ENCODE measurements around the gene TCEAL9.
"Not testable (repeated sequence)": the region's sequence is repeated elsewhere in the genome, so short reads cannot be mapped to it uniquely, and the experiment has no call there.

TCEAL9 gene

DNA sequence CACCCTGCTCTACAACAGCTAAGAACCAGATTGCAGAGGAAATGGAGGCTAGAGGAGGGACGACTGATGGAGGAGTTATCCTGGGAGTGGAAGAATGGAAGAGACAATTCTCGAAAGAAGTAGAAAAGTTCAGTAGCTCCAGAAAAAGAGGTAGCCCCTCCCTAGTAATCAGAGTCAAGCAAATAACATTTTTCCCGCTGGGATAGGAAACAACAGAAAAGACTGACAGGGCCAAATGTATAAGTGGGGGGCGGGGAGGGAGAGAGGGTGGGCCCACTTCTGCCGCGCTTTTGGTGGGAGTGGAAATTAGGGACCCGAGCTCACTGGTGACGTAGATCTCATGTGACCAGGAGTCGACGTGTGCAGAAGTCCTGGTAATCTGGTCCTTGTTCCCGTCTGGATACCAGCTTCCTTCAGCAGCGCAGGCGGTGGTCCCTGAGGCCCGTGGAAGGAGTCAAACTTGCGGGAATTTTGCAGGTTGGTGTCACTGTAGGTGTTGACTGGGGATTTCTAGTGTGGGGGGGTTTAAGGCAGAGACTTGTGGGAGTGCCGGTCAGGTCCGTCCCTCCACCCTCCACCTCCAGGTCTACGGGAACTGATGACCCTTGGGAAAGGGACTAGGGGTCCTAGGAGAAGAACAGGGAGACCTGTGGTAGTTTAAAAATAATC, at the start of gene TCEAL9:
TSS of gene TCEAL9 (plus strand) at position 377 of the 669 bp plus-strand sequence. CDS start 1,179 bp downstream, outside the sequence.
- DNase-seq, result no peak

DNA sequence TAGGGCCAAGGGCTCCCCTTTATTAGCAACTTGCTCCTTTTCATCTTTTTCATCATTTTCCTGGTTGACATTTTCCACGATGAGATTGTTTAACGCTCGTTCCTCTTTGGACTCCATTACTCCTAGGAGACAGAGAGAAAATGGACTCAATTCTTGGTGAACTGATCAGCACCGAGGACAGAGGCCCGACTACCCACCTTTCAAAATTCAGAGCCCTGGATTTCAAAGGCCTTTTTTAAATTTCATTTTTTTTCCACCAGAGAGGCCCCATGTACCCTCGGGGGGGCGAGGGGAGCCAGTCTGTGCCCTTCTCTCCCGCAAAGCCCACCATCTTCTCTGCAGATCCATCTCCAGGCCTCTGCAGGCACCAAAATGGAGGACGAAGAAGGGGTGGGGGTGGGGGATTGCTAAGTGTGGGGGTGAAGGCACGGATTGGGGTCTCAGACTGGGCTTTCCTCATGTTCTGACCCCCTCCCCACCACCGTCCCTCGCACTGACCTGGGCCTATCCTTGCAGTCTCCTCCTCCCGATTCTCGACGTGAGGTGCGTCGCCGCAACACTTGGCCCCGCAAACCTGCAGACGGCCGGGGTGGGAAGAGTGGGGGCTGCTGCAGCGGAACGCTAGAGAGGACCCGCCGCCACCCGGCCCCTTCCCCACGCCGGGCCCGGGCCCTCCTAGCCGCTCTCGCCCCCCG, 46.3 kb upstream of the TCEAL9 start:
- no peak for DNase-seq

DNA sequence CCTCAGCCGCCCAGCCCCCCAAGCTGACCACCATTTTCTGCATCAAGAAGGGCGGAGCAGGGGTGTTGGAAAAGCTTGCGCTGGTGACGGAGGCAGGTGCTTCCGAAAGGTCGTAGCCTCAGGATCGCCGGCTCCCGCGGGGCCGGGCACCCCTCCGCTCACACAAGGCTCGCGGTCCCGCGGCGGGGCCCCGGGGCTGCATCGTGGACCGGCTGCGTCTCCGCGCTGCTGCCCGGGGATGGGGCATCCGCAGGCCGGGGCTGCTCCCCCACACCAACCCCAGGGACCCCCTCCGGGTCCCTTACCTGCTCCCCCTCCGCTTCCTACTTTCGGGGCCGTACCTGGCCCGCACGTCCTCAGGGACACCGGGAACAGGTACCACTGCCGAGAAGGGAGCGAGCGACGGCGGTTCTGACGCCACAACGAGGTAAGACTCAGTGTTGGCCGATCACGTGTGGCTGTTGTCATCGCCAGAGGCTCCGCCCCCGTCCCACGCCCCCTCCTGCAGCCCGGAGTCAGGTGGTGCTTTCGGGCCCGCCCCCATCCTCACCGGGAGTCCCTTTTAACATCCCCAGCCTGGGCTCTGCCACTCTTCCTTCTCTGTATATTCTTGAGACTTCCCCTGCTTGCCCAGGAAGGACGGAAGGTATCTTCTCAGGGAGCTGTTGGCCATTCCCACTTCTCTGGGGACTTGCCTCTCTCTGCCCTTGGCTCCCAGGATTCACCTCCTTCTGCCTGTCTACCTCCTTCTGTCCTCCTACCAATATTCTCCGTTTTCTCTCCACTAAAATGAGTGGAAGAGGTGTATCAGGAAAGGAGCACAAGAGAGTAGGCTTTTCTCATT, 45.5 kb upstream of the TCEAL9 start, which contains the start of gene BEX2:
TSS of gene BEX2 (minus strand) at position 436 of the 844 bp plus-strand sequence. CDS start 1,014 bp downstream, outside the sequence.
- DNase-seq, result peak; percentile 85 to 87

GRCh38 chrX:103311399-103311780, 44.9 kb upstream of the TCEAL9 start:
- DNase-seq, result no peak

GRCh38 chrX:103329991-103330390, 26.3 kb upstream of the TCEAL9 start, which contains the start of gene TCEAL7:
TCEAL7 (plus strand) TSS chrX:103330239; CDS start chrX:103331404, 1,165 bp downstream.
- no peak for DNase-seq

DNA sequence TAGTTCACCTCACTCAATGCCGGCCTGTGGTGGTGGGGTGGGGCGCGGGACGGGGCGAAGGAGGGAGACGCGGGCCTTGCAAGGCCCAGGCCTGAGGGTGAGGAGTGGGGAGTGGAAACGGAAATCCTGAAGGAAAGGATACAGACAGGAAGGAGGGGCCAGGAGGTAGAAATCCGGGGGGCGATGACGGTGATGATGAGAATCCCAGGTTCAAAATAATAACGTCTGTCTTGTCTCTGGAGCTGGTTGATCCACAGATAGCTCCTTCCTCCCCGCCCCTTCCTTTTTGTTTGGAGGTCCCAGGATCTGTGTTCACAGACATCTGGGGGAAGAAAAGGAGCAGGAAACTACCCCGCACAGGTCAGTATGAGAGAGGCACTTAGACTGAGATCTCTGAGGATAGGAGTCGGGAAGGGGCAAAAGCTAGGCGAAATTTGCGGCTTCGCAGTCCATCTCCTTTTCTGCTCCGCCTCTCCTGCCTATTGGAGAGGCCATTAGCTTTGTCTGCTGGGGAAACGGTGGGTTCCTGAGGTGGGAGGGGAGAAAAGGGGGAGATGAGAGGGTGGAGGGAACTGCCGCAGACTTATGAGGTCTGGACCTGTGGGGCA, 25.5 kb upstream of the TCEAL9 start:
- no peak for DNase-seq

GRCh38 chrX:103338663-103339062, 17.6 kb upstream of the TCEAL9 start:
- no peak for DNase-seq

DNA sequence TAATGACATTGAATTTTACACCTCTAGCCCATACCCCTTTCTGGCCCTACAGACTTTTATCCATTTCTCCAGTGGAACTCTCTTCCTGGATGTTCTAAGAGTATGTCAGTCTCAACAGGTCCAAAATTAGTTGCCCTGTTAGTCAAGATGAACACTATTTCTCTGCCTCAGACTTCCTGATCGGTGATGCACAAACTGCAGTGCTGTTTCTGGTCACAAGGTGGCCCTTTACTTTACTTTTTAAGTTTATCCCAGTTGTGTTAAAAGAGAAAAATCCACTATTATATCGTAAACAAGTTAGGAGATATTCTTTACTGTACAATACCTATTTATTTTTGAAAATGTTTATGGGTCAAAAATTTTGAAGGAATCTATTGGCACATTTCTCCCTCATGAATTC, 13.2 kb upstream of the TCEAL9 start:
- DNase-seq, result peak in 1 of 2 donors; percentile 26

DNA sequence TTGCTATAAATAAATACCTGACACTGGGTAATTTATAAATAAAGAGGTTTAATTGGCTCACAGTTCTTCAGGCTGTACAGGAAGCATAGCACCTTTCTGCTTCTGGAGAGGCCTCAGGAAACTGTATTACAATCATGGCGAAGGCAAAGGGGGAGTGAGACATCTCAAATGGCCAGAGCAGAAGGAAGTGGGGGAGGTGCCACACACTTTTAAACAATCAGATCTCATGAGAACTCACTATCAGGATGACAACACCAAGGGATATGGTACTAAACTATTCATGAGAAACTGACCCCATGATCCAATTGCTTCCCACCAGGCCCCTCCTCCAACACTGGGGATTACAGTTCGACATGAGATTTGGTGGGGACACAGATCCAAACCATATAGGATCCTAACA, 11.7 kb upstream of the TCEAL9 start:
- no peak for DNase-seq

DNA sequence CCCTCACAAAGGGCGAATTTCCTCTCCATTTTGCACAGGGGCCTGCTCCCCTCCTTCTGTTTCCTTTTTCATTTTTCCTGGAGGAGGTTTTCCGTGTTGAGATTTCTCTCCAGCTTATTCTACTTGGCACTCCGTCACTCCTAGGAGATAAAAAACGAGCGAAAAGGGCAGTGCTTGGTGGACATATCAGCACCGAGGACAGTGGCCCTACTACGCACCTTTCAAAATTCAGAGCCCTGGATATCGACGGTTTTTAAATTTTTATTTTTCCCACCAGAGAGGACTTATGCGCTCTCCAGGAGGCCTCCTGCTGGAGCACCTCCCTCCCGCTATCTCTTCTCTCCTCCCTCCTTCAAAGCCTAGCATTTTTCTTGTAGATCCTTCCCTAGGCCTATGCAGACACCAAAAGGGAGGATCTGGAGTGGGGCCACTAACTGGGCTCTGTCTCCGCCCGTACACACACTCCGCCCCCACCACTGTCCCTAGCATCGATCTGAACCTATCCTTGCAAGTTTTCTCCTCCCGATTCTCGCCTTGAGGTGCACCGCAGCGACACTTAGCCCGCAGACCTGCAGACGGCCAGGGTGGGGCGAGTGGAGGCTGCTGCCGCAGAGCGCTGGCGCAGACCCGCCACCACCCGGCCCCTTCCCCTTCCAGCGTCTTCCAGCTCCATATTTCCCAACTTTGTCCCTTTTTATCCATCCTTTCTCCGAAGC, 8.5 kb upstream of the TCEAL9 start:
- DNase-seq, result no peak

- DNase-seq, result no peak
These were observed 552 bp downstream of the TCEAL9 start for GRCh38 chrX:103356858-103357257.

- no peak for DNase-seq
These were observed 1.6 kb downstream of the TCEAL9 start for GRCh38 chrX:103357871-103358270.

GRCh38 chrX:103359605-103360004, 3.3 kb downstream of the TCEAL9 start:
- not testable (repeated sequence) for DNase-seq

DNA sequence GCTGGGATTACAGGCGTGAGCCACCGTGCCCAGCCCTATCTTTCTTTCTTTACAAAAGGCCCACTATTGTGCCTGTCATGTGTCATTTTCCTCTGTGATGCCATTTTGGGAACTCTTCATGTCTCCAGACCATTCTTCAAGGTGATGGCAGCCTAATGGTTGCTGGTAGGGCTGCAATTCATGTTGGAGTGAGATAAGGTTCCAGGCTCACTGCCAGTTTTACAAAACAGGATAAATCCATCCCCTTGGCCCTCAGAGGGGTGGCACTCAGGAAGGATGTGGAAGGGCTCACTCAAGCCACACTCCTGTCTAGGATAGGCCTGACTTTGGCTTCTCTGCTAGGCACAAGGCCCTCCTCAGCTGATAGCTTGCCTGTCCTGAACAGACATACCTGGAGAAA, 3.8 kb downstream of the TCEAL9 start:
- no peak for DNase-seq

- DNase-seq, result no peak
These were observed 4.6 kb downstream of the TCEAL9 start for GRCh38 chrX:103360916-103361315.

DNA sequence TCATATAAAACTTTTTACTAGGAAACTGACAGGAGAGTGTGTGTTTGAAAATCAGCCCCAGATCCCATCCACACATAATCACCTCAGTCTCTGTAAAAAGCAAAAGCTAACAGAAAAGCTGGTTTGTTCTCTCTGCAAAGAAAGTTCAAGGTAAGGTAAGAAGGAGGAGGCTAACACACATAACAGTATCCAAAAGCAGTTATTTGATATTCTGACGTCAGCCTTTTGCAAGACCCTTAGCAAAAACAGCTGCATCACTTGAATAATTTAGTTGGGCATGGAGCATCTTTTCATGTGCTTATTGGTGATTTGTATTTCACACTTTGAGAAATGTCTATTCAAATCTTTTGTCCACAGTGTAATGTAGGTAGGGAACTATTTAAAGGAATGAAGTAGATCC, 5.5 kb downstream of the TCEAL9 start:
- DNase-seq, result no peak

DNA sequence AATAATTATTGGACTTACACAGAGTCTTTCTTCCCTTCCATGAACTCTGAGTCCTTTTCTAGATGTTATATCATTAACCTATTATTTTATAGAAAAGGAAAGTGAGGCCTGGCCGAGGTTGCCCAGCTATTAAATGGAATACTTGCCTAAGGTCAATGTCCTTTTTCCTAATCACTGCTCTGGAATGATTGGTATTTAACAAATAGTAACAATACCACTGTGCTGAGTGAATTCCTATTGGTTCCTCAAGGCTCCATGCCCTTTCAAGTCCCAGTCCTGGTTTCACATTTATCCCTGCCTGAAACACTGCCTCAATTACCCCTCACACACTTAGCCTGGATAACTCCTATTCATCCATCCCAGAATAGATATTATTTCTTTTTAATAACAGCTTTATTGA, 6.2 kb downstream of the TCEAL9 start:
- DNase-seq, result no peak

DNA sequence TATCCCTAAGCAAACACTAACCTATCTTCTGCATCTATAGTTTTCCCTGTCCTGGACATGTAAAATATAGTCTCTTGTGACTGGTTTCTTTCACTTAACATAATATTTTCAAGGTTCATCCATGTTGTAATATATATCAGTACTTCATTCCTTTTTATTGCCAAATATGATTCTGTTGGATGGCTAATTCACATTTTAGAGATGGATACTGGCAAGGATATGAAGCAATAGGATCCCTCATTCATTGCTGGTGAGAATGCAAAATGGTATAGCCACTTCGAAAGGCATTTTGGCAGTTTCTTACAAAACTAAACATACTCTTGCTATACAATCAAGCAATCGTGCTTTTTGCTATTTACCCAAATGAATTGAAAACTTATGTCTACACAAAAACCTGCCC, 6.7 kb downstream of the TCEAL9 start:
- no peak for DNase-seq

- DNase-seq, result no peak
These were observed 11.2 kb downstream of the TCEAL9 start for GRCh38 chrX:103367502-103367901.

GRCh38 chrX:103369479-103369878, 13.2 kb downstream of the TCEAL9 start:
- DNase-seq, result no peak

GRCh38 chrX:103372886-103373285, 16.6 kb downstream of the TCEAL9 start:
- no peak for DNase-seq

DNA sequence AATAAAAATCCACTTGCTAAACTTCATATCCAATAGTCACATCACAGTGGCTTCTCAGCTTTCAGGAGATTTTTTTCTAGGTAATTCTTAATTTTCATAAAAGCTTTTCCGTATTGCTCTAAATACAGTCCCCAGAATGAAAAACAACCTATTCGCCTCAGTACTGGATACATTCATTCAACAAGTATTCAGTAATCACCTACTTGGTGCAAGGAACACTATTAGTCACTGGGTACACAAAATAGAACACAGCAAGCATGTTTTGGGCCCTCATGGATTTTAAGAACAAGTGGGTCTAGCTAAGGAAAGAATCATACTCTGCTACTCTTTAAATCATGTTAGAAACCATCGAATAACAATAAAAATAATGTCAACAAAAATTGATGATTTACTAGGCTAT, 17.3 kb downstream of the TCEAL9 start:
- DNase-seq, result no peak
